ENCODE results near the gene FRY. TPM values are rescaled to one million over a fixed set of nuclear protein-coding genes. Genes with fewer than 3 reads are reported as not detected.
A peak's percentile ranks its signal among the peaks of the same experiment; 100 is the strongest.

The FRY gene
- total RNA-seq, 1 donor from 2014 or later = 5.4 TPM

- no peak overlapping the region for H3K4me3 Mint-ChIP-seq
- H3K27me3 Mint-ChIP-seq (ENCODE audit: low read depth) = no peaks in the 10 kb centered on the region
- no peak overlapping the region for H3K27ac Mint-ChIP-seq (ENCODE audit: unreplicated experiment)
- no peaks in the 10 kb centered on the region for H3K4me1 Mint-ChIP-seq
- H3K36me3 Mint-ChIP-seq (ENCODE audit: low read depth) = no peaks in the 10 kb centered on the region
- no peak for DNase-seq (ENCODE audit: low read depth, low spot score)
- H3K9me3 Mint-ChIP-seq = no peaks in the 10 kb centered on the region
- no peak for TF ChIP-seq CTCF (conservative IDR thresholded peaks at IDR 0.05)
Measured at GRCh38 chr13:32277839-32278238, 246.3 kb downstream of the FRY start.

GRCh38 chr13:32278426-32278825 lies 246.9 kb downstream of the FRY start:
- H3K9me3 Mint-ChIP-seq = no peaks in the 10 kb centered on the region
- no peak overlapping the region for H3K4me3 Mint-ChIP-seq
- TF ChIP-seq CTCF (conservative IDR thresholded peaks at IDR 0.05) = no peak
- DNase-seq (ENCODE audit: low read depth, low spot score) = no peak
- H3K27me3 Mint-ChIP-seq (ENCODE audit: low read depth) = no peaks in the 10 kb centered on the region
- no peaks in the 10 kb centered on the region for H3K36me3 Mint-ChIP-seq (ENCODE audit: low read depth)
- no peak overlapping the region for H3K27ac Mint-ChIP-seq (ENCODE audit: unreplicated experiment)
- H3K4me1 Mint-ChIP-seq = no peaks in the 10 kb centered on the region

- Mint-ChIP-seq H3K4me1 (peaks cover 12% of the 10 kb centered on the region), H3K4me3 (no peak overlapping the region), H3K36me3 (ENCODE audit: low read depth) (no peaks in the 10 kb centered on the region), H3K27ac (ENCODE audit: unreplicated experiment) (no peak overlapping the region), H3K27me3 (ENCODE audit: low read depth) (no peaks in the 10 kb centered on the region), H3K9me3 (no peaks in the 10 kb centered on the region)
- no peak for DNase-seq (ENCODE audit: low read depth, low spot score)
- no peak for TF ChIP-seq CTCF (conservative IDR thresholded peaks at IDR 0.05)
Measured at GRCh38 chr13:32281096-32281495, 249.5 kb downstream of the FRY start.

GRCh38 chr13:32282096-32282711 lies 250.6 kb downstream of the FRY start:
- H3K4me1 Mint-ChIP-seq = peaks cover 12% of the 10 kb centered on the region
- H3K36me3 Mint-ChIP-seq (ENCODE audit: low read depth) = no peaks in the 10 kb centered on the region
- no peak for DNase-seq (ENCODE audit: low read depth, low spot score)
- no peak overlapping the region for H3K4me3 Mint-ChIP-seq
- no peak for TF ChIP-seq CTCF (conservative IDR thresholded peaks at IDR 0.05)
- H3K27ac Mint-ChIP-seq (ENCODE audit: unreplicated experiment) = no peak overlapping the region
- no peaks in the 10 kb centered on the region for H3K9me3 Mint-ChIP-seq
- H3K27me3 Mint-ChIP-seq (ENCODE audit: low read depth) = no peaks in the 10 kb centered on the region

- peaks cover 28% of the 10 kb centered on the region for H3K4me1 Mint-ChIP-seq
- H3K4me3 Mint-ChIP-seq = no peak overlapping the region
- no peaks in the 10 kb centered on the region for H3K27me3 Mint-ChIP-seq (ENCODE audit: low read depth)
- peak overlapping the region; percentile 1 for H3K27ac Mint-ChIP-seq (ENCODE audit: unreplicated experiment)
- H3K9me3 Mint-ChIP-seq = peaks cover 4% of the 10 kb centered on the region
- no peak for TF ChIP-seq CTCF (conservative IDR thresholded peaks at IDR 0.05)
- DNase-seq (ENCODE audit: low read depth, low spot score) = no peak
- H3K36me3 Mint-ChIP-seq (ENCODE audit: low read depth) = no peaks in the 10 kb centered on the region
Measured at GRCh38 chr13:32284927-32285632, 253.5 kb downstream of the FRY start.

All from neural crest cell (in vitro differentiated cells).